GM12864 (cell line): ENCODE results near the gene ADGRB2.

ENCODE experiments used
- DNase-seq: peaks from one replicate; pipeline ENCODE4 v3.0.0-alpha.2; 2011; ENCODE audit warnings: low read depth
- H3K4me3 ChIP-seq: 2 replicates; pipeline ENCODE4 v1.5.1; 2011; ENCODE audit warnings: mild to moderate bottlenecking, low read depth, low read length, control low read depth
- TF ChIP-seq, protein P1 (sequence below): IDR thresholded peaks from 2 replicates; pipeline ENCODE4 v1.5.1; 2011; ENCODE audit warnings: low read depth, mild to moderate bottlenecking, moderate library complexity, low read length, control low read depth, inconsistent platforms; ENCODE audit errors: missing control alignments

ADGRB2 gene

DNA sequence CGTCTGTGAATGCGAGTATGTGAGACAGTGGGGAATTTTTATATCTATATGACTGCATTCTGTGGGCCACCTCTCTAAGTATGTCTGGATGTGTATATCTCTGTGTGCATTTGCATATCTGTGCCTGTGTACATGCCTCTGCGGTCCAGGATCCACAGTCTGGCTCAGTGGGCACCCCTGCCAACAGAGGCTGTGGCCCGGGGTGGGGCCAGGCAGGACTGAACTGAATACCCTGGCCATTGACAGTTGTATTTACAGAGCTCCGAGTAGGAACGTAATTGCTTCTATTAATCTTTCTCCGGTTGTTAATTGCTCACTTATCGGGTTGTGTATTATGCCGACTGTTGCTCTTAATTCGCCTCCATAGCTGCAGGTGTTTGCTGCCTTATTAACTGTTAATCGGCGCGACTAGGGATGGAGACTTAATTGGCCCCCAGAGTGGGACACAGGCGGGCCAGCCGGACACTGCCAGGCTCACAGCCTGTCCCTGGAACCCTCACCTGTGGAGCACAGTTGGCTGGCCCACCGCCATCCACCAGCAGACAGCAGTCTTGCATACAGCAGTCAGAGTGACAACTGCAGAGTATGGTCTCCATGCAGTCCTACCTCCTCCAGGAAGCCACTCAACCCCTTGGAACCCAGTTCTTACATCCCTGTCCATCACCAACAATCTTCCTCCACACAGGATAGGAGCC, 22.4 kb upstream of the ADGRB2 start:
- TF ChIP-seq, protein P1, sequence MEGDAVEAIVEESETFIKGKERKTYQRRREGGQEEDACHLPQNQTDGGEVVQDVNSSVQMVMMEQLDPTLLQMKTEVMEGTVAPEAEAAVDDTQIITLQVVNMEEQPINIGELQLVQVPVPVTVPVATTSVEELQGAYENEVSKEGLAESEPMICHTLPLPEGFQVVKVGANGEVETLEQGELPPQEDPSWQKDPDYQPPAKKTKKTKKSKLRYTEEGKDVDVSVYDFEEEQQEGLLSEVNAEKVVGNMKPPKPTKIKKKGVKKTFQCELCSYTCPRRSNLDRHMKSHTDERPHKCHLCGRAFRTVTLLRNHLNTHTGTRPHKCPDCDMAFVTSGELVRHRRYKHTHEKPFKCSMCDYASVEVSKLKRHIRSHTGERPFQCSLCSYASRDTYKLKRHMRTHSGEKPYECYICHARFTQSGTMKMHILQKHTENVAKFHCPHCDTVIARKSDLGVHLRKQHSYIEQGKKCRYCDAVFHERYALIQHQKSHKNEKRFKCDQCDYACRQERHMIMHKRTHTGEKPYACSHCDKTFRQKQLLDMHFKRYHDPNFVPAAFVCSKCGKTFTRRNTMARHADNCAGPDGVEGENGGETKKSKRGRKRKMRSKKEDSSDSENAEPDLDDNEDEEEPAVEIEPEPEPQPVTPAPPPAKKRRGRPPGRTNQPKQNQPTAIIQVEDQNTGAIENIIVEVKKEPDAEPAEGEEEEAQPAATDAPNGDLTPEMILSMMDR = no peak
- H3K4me3 ChIP-seq = no peak overlapping the region
- DNase-seq = no peak

DNA sequence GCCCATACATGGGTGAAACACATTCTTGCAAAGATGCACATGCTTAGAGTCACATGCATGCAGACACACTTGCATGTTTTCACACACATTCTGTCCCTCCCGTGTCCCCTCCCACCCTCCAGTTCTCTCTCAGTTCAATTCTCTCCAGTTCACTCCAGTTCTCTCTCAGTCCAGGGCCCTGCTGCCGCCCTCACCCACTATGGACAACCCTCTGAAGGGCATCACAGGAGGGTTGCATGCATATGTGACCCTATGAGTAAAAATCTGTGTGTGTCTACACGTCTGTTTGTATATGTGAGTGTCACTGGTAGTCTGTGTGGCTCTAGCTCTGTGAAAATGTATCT, 21.8 kb upstream of the ADGRB2 start:
- TF ChIP-seq, protein P1 = no peak
- no peak overlapping the region for H3K4me3 ChIP-seq
- no peak for DNase-seq

DNA sequence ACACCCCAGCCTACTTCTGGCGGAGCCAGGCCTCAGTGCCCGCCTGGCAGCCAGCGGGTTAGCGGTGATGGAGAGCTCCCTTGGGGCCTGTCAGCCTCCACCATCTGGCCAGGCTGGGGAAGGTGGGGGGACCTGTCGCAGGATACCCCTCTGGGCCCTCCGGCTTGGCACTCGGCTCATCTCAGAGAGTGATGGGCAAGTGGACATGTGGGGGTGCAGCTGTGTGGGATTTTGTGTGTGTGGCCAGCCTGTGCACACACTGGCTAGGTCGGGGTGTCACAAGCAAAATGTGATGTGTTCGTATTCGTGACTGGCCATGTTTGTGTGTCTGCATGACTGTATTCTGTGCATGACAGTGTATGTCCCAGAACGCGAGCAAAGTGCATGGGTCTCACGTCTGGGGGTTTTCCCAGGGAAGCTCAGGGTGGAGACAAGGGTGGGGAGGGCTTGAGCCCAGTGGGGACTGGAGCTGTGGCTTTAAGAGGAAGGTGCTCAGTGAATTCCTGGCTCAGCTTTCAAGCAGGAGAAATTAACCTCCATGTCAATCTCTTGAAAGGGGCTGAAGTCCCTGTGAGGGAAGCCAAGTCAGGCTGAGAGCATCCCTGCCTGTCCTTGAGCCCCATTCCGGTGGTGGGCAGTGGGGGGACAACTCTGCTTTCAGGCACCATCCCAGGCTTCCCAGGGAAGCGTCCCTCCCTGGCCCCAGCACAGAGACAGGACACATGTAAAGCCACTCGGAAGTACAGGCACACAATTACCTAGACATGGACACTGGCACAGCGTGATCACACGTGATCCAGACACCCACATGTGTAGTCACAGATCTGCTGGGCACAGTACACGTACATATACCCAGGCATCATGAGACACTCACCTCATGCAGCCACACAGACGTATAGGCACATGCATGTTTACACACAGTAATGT, 21.1 kb upstream of the ADGRB2 start:
- no peak overlapping the region for H3K4me3 ChIP-seq
- TF ChIP-seq, protein P1 = no peak
- no peak for DNase-seq

DNA sequence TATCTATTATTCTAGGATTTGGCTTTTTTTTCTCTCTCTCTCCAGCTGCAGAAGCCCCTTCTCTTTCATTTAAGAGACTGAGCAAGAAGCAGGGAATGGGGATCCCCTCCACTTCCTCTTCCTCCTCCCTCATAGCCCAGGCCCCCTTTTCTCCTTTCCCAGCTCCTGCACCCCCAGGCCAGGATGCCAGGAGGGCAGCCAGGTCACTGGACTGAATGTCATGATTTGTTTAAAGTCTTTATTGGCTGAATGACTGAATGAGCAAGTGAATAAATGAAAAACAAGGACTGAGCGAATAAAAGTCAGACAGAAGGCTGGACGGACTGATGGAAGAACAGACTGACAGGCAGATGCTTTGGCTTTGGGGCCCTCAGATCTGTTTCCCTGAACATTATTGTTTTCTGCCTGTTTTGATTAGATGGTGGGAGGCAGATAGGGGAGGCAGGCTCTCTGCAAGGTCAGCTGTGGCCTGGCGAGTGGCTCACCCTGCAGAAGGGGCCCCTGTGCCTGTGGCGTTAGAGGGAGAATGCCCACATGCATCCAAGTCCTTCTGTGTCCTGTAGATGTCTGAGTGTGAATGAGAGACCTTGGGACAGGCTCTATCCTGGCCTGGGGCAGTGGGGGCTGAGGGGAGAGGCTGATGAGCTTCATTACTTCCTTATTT, 20.3 kb upstream of the ADGRB2 start:
- no peak overlapping the region for H3K4me3 ChIP-seq
- no peak for DNase-seq
- TF ChIP-seq, protein P1 = no peak

DNA sequence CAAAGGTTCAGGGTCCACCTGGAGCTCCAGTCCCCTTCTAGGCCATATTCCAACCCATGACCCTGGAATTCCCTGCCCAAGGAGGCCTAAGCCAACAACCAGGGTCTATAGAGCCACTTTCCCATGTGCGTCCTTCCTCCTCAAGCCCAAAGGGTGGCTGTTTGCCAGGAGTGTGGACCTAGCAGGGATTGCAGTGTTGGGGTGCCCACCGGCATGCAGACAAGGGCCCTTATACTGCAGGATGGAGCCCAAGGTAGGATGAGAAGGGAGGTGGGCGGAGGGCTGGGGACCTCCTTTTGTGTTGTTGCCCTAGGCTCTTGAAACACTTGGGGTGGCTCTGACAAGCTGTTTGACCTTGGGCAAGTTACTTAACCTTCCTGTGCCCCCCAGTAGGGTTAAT, 19.7 kb upstream of the ADGRB2 start:
- H3K4me3 ChIP-seq = no peak overlapping the region
- no peak for DNase-seq
- TF ChIP-seq, protein P1 = no peak

DNA sequence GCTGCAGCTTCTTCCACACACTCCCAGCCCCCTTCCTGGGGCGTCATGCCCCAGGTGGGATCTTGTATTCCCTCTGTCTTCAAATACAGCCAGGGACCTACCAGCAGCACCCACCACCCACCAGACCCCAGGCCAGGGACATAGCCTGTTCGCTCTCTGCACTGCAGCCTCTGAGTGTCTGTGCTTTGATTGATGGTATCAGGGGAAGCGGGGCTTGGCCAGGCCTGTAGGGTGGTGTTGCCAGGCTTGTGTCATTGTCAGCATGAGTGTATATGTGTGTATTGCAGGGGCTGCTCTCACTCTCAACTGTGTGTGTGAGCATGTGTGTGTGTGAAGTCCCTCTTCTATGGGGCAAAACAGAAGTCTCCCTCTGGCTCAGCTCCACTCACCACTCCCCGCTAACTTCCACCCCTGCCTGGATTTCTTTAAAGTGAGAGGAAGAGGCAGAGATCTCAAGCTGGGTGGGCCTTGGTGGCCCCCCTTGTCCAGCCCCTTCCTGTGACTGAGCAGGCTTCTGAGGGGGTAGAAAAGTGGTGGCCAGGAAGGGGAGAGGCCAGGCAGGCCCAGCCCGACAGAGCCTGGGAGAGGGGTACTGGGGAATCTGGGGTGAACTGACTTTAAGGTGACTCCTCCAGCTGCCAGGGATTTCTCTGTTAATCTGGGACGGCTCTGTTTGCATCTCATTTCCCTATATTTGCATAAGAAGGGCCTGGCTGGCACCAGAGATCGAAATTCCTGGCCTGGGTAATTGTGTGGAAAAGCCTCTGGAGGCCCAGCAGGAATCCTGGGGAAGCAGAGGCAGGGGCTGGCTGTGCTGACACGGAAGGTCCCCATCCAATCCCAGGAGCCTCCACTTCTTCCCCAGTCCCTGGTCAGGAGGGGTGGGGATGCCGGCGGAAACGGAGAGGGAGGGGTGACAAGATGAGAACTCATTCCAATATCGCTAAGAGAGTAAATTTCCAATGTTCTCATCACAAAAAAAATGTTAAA, 18.6 kb upstream of the ADGRB2 start:
- H3K4me3 ChIP-seq = no peak overlapping the region
- no peak for DNase-seq
- TF ChIP-seq, protein P1 = no peak
